DMS79 treated with DMSO at 0.1 percent for 48 hours (cell line): ENCODE measurements around the gene WDR75.
"Not testable (repeated sequence)": the region's sequence is repeated elsewhere in the genome, so short reads cannot be mapped to it uniquely, and the experiment has no call there.

Source experiments
- DNase-seq: peaks from one replicate; lab custom pipeline; 2025; lab: John Stamatoyannopoulos, UW

Gene WDR75

DNA sequence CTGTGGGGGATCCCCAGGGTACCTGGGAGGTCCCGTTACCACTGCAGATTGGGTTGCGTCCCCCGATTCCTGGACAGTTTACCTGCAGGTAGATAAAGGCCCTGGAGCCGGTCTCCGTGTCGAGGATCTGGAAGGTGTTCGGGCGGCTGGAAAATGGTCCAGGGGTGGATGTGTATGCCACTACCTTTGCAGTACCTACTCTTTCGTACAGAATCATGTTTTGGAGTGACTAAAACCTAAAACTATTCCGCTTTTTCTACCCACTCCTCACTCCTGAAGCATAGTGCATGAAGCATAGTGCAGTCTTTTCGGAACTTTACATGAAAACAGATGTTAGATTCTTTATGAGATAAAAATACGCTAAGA is 418 bp downstream of the WDR75 start:
- DNase-seq, result no peak

DNA sequence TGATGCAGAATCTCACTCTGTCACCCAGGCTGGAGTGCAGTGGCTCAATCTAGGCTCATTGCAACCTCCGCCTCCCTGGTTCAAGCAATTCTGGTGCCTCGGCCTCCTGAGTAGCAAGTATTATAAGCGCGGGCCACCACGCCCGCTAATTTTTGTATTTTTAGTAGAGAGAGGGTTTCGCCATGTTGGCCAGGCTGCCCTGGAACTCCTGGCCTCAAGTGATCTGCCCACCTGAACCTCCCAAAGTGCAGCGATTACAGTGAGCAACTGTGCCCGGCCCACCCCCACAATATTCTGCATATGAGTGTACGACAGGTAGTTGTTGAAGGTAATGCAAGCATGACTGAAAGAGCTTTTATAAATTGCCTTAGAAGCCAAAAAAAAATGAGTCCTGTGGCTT is 1.2 kb downstream of the WDR75 start:
- no peak for DNase-seq

DNA sequence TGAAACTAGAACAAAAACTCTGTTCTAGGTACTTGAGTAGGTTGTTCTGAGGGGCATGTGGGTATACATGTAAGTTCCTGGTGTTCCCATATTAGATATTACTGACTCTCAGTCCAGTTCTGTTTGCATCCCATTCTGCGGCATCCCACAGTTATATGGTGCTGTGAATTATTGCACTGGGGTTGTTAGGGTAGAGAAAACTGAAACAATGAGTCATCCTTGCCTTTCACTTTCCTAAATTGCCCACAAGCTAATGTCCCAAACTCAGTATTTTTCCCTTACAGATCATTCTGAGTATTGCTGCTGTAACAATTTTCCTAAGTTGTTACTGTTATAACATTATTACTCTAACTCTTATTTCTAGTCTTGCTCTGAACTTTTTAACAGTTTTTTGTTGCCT is 3.0 kb downstream of the WDR75 start:
- no peak for DNase-seq

DNA sequence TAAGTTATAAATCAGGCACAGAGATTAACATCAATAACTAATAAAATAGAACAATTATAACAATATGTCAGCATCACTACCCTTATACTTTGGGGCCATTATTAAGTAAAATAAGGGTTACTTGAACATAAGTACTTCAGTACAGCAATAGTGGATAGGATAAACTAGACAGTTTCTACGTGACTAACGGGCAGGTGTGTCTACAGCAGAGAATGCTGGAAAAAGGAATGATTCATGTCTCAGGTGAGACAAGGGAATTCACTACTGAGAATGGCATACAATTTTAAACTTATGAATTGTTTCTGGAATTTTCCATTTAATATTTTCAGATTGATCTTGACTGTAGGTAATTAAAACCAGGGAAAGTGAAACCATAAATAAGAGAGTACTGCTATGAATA is 5.5 kb downstream of the WDR75 start:
- no peak for DNase-seq

DNA sequence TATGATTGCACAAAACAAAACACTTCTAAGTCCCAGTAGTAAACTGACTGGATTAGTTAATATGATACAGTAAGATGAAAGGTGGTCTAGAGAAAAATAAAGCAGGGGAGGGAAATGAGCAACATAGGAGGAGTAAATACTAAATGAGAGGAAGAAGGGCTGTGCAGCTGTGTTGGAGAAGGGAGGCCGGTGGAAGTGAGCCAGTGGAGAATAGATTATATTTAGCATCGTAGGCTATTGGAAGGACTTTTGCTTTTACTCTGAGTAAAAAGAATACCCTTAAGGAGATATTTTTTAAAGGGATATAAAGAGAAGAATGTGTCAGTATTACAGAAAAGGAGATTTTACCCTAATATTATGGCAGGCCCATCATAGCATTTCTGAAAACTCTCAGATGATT is 12.7 kb downstream of the WDR75 start:
- no peak for DNase-seq

DNA sequence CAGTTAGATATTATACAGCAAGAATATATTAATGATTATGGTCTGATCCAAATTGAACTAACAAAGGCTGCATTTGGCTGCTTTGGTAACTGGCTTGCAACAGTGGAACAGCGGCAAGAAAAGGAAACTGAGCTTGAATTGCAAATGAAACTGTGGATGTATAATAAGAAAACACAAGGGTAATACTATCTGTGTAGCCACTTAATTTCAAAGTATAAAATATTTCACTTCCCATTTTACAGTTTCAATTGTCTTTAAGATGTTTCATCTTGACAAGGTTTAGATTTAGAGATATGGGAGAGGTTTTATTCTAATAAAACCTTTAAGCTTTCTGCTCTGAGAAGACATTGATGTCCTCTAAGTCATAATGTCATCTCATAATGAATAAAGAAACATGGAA is 23.8 kb downstream of the WDR75 start:
- no peak for DNase-seq

DNA sequence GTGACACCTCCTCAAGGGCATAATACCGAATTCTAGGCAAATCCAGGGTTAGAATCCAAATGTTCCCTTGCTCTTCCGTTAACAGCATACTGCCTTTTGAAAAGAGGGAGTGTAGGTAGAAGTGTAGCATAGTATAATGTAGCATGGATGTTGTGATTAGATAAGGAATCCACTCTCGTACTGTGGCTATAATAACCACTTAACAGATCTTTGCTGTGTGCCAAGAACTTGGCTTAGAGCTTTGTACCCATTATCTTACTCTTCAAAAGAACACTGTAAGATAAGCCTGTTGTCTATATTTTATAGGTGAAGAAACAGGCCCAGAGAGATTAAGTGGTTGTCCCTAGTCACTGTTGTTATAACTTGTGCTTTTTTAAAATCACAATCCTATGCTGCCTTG is 24.2 kb downstream of the WDR75 start:
- DNase-seq, result no peak

DNA sequence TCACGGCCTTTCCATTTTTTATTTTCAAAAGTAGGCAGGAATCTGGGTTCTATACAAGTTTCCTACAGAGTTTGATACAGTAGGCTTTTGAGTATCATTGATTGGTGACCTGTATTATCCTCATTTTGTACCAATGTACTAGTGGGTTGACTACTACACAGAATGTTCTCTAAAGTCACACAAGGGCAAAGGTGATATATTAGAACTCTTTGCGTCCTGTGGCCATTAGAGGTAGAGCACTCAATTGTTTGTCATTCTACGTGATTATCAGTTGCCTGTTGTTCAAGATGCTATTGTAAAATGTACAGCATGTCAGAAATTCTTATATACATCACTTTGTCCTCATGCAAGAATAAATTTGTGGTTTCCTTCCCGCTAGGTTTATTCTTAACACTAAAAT is 24.8 kb downstream of the WDR75 start:
- DNase-seq, result no peak

DNA sequence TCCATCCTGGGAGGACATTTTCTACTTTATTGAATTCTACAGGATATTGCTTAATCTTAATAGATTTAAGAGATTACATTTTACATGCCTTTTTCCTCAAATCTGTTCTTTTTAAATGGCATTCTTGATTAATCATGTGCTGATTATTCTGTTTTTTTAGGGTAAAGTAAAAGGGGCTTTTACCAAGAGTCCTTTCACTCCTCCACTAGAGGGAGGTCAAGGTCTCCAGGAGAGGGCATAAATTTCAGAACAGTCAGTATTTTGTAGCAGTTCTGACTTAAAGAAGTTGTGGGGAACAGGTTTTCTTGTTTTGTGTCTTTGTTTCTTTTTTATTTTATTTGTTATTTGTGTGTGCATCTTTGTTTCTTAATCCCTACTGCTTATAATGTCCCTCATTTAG is 25.4 kb downstream of the WDR75 start:
- no peak for DNase-seq

DNA sequence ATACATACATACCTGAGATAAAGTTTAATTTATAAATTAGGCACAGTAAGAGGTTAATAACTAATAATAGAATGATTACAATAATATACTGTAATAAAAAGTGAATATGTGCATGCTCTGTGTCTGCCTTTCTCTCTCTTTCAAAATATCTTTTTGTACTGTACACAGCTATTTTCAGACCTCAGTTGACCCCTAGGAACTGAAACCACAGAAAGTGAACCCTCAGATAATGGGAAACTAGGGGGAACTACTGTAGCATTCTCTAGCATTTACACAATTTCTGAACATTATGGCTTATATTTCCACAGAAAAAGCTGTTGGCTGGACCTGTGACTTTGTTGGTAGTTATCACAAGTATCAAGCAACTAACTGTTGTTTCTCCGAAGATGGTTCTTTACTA is 25.9 kb downstream of the WDR75 start:
- no peak for DNase-seq

DNA sequence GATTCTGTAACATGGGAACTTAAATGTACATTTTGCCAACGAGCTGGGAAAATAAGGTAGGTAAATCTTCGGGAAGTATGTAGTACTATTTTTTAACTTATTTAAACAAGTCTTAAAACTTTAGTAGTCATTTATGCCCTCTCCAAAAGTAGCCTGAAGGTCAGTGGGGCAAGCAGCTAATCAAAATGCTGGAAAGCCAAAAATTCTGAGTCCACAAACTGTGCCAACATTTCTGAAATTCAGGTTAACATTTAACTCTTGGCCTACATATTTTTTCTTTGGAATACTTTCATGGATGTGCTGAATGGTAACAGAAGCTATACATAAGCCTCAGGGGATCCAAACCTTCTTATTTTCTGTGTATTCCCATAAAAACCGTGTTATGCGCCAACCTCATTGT is 26.3 kb downstream of the WDR75 start:
- no peak for DNase-seq

DNA sequence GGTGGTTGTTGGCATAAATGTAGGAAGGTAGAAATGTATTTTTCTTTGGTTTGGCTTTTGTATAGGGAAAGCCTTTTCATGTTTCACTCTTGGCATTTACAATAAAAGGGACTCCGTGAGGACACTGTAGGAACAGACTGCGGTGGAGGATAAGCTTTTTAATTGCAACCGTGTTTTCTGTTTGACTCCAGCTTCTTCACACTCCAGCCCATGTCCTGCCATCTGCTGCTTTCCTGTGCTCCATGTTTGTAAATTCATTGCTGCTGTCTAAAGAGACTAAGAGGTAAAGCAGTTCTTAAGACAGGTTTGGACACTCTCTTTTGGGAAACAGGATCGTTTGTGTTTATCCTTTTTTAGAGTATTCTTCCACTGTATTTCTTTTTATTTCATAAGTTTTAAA is 33.3 kb downstream of the WDR75 start:
- no peak for DNase-seq

DNA sequence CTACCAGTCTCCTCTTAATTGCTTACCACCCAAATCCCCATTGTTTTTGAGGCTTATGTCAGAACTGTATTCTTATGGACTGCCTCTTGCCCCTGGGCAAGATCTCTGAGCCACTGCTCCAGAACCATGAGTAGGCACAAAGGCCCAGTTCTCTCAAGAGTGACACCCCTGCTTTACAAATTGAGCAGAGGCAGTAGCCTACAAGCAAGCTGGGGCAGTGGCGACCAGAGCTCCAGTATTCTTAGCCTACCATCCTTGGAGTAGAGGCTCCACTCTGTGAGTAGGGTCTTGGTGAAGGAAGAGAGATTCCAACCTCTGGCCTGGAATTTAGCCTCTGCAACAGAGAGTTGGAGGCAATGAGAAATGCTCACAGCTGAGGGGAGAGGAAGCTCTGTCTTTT is 36.5 kb downstream of the WDR75 start:
- no peak for DNase-seq

DNA sequence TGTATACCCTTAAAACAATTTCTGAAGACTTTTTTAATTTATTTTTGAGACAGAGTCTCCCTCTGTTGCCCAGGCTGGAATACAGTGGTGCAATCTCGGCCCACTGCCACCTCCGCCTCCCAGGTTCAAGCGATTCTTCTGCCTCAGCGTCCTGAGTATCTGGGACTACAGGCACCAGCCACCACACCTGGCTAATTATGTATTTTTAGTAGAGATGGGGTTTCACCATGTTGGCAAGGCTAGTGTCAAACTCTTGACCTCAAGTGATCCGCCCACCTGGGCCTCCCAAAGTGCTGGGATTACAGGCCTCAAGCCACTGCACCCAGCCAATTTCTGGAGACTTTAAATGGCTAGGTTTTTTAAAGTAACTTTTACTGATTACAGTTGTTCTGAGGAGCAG is 37.0 kb downstream of the WDR75 start:
- not testable (repeated sequence) for DNase-seq

DNA sequence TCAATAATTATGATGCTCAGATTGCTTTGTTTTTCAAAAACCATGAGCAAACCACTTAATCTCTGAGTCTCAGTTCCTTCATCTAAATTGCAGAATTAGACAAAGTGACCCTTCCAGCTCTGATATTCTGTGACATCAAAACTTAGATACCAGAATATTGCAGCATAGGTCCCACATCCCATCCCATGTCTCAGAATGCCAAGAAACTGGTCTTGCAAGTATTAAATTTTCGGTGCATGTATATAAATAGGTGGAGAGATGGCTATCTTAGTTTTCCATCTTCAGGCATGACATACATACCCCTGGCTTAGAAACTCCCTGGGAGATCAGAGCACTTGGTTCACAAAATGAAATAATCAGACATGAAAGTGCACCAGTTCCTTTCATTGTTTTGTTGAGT is 39.8 kb downstream of the WDR75 start:
- DNase-seq, result no peak

DNA sequence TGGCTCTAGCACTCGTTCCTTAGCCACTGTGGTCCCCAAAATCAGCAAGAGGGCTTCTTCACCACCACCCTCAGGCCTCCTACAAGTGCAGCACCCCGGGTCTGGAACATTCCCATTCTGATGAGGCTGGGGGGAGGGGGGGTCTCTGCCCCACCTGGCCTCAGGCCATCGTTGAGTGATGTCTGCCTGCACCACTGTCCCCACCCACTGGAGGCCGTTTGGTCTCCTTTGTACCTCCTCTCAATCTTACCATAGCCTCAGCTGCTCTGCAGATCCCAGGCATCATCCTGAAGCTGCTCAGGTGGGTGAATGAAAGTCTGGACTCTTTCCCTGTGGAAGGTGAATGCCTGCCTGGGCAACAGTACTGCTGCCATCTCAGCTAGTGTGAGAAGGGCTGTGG is 42.3 kb downstream of the WDR75 start:
- DNase-seq, result no peak

DNA sequence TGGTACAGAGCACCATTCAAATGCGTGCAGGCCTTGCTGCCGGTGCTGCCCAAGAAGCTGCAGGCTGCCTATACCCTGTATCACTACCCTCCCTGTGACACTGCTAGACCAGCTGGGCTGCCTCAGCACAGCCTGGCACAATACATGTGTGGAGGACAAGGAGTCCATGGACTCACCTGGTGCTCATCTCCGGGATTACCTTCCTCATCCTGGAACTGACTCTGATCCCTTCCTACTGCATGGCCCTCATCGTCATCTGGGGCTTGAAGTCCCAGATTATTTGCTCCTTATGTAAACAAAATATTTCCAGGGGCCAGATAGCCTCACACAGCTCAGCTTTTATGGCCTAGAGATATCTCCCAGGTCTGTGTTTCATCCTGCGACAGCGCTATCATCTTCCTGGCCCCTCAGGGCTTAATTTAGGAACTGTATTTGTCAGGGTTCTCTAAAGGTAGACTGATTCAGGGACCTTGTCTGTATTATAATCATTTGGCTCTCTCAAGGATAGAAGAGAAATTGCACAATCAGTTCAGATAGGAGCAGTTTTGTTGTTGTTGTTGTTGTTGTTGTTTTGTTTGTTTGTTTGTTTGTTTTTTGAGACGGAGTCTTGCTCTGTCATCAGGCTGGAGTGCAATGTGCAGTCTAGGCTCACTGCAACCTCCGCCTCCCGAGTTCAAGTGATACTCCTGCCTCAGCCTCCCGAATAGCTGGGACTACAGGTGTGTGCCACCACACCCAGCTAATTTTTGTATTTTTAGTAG is 42.9 kb downstream of the WDR75 start:
- no peak for DNase-seq

DNA sequence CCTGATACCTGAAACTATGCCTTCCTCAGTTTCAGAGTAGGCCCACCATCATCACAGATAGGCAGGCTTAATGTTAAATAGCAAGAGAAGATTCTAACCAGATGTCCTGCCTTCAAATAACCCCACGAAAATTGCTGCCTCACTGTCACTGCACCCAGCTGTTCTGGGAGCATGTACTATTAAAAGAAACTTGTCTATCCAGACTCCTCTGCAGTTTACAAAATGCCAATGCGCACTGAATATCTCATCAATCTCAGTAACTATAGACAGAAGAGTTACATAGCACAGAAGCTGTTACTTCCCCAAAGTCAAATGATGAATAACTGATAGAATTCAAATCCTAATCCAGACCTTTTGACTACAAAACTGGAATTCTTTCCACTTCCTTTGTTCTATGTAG is 43.9 kb downstream of the WDR75 start:
- no peak for DNase-seq

DNA sequence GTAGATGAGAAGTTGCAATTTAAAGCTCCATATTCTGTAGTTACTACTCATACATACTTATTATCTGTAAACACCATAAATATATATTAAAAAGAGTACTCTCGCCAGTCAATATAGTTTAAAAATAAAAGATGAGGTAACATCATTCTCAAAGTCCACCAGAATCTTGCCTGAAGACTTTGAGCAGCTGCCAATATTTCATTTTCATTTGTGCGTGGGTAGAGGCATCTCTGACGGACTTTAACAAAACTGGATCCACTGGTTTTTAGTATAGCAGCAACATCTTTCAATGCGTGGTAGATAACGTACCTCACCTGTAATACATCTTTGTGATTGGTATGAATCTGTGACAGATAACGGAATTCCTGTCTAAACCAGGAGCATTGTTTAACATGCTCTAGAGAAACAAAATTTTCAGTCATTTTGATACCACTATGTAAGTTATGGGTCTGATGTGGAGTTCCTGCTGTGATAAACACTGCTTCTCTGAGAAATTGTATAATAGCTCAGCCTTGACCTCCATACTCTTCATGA is 45.0 kb downstream of the WDR75 start:
- DNase-seq, result no peak

DNA sequence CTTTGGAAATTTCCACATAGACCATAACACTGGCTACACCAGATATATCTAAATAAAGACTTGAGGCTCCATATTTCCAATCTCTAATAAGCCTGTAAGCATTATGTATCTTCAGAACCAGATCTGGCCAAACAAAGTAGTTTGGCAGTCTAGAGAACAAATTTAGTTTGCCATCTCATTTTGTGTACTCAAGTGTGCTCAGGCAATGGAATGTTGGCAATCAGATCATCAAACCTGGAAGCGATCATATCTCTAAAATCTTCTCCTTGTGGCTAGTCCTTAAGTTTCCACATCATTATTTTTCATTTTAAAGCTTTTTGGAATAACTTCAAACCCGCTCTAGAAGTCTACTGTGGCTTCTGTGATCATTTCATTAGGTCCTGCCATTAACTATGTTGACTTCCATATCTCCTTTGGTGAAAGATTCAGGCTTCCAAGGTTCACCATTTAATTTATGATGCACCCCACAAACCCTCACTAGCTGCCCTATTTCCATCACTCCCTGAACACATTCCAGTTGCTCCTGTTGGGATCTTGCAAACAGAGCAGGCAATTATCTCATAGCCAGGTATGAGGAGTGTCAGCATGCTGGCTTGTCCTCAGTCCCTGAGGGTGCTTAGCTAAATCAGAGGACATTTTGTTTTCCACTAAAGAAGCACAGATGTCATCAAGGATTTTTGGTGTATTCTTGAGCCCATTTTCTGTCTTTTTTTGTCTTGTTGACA is 46.2 kb downstream of the WDR75 start:
- DNase-seq, result no peak

DNA sequence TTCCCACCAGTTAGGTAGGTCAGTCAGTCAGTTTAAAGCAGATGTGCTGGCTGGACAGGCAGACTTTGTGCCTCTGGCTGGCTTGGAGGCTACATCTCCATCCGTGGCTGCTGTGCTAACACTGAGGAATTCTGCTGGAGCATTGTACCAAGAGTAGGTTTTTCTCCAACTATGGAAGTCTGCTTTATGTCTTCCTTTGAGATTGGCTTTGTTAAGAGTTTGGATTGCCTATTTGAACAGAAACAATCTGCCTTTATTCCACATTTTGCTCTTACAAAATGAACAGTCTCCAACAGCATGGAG is 46.7 kb downstream of the WDR75 start:
- no peak for DNase-seq

DNA sequence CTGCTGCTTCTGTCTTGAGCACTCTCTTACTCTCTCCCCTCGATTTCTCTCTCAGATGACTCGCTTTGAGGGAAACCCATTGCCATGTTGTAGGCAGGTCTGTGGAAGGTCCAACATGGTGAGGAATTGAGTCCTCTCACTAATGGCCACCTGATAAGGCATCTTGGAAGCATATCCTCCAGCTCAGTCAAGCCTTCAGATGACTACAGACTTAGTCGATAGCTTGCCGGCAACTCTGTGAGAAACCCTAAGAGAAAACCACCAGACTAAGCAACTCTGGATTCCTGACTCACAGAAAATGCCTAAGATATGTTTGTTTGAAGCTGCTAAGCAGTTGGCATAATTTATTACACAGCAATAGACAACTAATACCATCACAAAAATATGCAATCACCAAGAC is 51.2 kb downstream of the WDR75 start:
- no peak for DNase-seq

DNA sequence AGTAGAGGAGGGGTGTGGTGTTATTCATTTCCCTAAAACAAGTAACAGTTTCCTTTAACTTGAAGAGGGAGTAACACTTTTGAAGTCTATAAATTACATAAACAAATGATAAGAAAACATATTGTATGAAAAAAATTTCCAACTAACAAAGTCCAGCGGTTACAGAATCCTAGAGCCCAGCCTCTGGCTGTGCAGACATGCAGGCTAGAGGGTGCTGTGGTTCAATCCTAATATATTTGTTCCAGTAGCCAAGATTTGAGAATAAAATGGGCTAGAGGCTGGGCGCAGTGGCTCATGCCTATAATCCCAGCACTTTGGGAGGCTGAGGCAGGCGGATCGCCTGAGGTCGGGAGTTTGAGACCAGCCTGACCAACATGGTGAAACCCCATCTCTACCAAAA is 56.9 kb downstream of the WDR75 start:
- DNase-seq, result no peak

DNA sequence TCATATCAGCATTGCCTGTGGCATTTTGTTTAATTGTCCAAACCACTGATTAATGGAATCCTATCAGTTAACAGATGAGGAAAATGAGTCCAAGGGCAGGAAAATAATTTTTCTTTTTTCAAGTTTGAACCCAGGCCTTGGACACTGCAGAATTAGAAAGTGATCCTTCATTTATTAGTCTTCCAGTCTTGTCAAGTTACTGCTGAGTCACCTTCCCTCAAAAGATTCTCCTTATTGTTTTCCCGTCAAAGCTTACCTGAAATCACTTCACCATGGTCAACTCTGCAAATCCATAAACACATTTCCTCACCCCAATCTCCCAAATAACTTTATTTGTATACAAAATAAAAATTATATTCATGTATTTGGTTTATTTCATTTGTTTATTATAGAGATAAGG is 57.9 kb downstream of the WDR75 start:
- no peak for DNase-seq
